ENCODE measurements around the gene AACS.

DNA sequence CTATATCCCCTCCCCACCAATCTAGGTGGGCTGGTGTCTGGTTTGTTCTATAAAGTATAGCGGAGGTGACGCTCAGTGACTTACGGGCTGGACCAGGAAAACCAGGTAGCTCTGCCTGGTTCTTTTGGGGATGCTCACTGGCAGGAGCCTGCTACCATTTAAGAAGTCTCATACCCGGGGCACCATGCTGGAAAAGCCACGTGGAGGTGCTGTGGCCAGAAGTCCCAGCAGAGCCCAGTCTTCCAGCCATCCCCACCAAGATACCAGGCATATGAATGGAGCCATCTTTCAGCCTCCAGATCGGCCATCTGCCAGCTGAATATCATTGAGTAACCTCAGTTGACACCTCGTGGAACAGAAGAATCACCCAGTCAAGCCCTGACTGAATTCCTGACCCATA is 87.2 kb downstream of the AACS start:
- TF ChIP-seq, protein P1, sequence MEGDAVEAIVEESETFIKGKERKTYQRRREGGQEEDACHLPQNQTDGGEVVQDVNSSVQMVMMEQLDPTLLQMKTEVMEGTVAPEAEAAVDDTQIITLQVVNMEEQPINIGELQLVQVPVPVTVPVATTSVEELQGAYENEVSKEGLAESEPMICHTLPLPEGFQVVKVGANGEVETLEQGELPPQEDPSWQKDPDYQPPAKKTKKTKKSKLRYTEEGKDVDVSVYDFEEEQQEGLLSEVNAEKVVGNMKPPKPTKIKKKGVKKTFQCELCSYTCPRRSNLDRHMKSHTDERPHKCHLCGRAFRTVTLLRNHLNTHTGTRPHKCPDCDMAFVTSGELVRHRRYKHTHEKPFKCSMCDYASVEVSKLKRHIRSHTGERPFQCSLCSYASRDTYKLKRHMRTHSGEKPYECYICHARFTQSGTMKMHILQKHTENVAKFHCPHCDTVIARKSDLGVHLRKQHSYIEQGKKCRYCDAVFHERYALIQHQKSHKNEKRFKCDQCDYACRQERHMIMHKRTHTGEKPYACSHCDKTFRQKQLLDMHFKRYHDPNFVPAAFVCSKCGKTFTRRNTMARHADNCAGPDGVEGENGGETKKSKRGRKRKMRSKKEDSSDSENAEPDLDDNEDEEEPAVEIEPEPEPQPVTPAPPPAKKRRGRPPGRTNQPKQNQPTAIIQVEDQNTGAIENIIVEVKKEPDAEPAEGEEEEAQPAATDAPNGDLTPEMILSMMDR (IDR thresholded peaks at IDR 0.05) = no peak
- TF ChIP-seq POLR2A (IDR thresholded peaks at IDR 0.05) = no peak

Measured in right lobe of liver (tissue), 4 donors.